ENCODE results near the gene RAI1. TPM values are rescaled to one million over a fixed set of nuclear protein-coding genes. Genes with fewer than 3 reads are reported as not detected.

Gene RAI1
- polyA plus RNA-seq, 4 donors, result 19.4 to 41.6 (median 24.3) TPM

DNA sequence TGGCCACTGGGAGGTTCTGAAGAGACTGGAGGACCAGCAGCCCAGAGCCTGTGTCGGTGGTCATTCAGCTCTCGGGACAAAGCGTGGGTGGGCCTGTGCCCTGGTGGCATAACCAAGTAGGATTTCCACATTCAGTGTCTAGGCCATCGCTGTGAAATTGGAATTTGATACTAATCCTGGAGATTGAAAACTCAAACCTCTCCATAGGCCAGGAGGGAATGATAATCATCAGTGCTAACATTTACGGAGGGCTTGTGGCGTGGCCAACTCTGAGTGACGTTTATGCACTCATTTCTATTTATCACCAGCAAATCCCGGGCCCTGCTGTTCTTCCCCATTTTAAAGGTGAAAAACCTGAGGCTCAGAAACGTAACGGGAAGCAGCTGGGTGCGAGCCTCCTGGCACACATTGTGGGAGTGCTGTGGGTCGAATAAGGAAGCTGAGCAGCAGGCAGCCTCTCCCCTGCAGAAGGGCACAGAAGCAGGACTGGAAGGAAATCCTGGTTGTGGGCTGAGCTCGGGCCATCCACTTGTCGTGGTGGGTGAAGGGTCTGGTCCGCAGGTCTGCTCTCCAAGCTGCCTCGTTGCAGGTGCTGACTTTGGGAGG lies 33.1 kb downstream of the RAI1 start:
- DNase-seq (ENCODE audit: low read depth in 4 of 4, low spot score in 3 of 4), result no peak

DNA sequence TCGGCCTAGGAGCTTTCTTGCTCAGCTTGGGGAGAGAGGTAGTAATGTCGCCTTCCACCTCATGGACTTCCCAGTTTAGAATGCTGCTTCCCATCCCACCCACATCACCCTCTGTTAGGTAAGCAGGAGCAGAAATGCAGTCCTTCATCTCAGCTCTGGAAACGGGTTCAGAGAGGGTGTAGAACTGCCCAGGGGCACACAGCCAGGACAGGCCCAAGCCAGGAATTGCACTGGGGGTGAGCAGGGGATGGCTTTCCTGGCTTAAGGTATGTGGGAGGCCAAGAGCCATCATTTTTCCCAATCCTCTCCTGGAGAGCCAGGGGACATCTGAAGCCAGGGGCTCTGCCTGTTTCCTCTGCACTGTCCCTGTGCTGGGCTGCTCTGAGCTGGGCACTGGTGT lies 33.6 kb downstream of the RAI1 start:
- DNase-seq (ENCODE audit: low read depth in 4 of 4, low spot score in 3 of 4), result no peak

DNA sequence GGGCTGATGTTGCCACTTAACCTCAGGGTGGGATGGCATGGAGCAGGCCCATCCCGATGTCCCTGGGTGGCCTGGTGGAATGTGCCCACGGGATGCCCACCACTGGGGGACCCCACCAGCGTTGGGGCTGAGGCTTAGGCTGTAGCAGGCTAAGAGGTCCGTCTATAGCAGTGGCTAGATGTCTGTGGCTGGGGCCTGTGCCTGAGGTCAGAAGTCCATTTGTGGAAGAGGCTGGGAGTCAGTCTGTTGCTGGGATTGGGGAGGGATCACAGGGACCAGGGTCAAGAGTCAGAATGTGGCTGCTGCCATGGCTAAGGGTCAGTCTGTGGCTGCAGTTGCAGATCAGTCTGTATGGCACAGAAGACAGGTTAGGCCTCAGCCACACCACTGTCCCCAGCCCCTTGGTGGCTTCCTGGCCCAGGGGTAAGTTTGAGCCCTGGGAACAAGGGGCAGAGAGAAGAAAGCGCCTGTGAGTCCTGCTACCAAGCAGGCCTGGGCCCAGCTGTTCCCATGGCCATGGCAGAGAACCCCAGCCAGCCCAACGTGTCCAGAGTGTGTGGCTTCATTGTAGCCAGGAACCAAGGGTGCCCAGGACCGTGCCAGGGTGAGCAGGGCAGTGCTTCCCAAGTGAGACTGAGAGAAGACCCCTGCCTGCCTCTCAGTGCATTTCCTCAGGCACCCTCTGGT lies 35.7 kb downstream of the RAI1 start:
- no peak for DNase-seq (ENCODE audit: low read depth in 4 of 4, low spot score in 3 of 4)

DNA sequence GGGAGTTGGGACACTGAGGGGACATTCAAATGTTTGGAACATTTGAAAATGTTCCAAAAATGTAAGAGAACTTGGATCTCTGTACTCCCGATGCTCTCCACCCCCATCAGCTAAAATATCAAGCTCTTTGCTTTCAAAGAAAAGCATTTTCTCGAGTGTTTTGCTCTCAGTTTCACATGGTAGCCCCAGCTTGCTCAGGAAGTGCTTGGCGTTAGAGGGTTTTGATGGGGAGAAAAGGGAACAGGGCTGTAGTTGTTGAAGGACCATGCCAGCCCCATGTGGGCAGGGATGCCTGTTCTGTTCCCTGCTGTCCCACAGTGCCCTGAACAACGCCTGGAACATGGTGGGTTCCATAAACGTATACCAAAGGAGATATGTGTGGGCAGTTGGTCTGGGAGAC lies 37.0 kb downstream of the RAI1 start:
- DNase-seq (ENCODE audit: low read depth in 4 of 4, low spot score in 3 of 4), result no peak

DNA sequence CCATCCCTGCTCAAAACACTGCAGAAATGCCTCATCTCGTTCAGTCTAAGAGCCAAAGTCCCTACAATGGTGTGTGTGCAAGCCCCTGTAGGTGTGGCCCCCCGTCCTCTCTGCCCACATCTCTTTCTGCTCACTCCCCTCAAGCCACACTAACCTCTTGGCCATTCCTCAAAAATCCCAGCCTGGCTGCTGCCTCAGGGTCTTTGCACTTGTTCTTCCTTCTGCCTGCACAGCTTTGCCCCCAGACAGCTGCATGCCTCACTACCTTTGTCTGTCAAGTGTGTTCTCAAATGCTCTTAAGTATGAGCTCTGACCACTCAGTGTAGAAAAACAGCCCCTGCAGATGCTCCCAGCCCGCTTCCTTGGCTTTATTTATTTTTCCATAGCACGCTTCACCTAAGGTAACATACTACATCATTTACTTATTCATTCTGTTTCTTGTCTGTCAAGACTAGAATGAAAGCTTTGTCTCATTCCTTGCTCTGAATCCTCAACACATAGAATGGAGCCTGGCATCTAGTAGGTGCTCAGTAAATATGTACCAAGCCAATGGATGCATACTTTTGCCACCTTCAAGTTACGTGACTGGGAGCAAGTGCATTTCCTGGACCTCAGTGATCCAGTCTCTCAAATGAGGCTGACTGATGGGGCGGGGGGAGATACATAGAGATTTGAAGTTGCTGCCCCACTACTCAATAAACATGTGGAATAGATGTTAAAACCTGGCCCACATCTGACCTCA lies 38.1 kb downstream of the RAI1 start:
- DNase-seq (ENCODE audit: low read depth in 4 of 4, low spot score in 3 of 4), result no peak

DNA sequence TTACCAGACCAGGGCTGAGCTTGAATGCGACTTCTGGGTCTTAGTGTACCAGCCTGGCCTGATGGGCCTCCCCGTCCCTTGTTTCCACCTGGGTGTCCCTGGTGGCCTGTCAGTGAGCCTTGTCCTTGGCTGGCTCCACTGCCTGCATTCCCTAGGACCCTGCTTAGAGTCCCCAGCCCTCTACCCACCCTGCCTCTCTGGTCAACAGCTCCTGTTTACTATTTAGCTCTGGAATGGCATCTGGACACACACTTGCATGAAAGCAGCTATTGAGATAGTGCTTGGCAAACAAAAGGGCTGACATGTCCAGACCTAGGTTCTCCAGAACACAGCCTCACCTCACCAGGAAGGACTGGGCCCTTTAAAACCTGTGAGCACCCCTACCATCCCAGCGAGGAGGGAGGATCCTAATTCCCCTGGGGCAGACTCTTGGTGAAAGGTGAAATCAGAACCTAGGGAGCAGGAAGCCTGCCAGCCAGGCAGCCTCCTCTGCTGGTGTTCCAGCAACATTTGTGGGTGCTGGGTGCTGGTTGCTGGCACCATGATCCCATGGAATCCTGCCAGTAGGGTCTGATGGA lies 38.8 kb downstream of the RAI1 start:
- DNase-seq (ENCODE audit: low read depth in 4 of 4, low spot score in 3 of 4), result no peak

DNA sequence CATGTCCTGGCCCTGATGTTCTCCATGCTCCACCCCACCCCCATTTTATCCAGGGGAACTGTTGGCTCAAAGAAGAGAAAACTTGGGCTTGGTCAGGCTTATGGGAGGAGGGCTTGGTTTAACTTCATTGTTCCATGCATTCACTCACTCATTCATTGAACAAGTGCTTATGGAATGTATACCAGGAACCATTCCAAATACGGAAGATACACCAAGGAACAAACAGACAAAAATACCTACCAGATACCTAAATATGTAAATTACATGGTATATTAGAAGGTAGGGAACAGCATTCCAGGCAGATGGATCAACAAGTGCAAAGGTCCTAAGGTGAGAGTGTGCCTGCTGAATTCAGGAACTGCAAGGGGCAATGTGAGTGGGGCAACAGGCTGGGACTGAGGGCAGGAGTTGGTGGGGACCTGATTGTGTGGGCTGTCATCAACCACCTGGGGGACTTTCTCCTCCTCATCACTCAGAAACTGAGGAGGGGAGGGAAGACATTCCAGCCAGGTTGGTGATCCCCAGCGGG lies 39.9 kb downstream of the RAI1 start:
- no peak for DNase-seq (ENCODE audit: low read depth in 4 of 4, low spot score in 3 of 4)

DNA sequence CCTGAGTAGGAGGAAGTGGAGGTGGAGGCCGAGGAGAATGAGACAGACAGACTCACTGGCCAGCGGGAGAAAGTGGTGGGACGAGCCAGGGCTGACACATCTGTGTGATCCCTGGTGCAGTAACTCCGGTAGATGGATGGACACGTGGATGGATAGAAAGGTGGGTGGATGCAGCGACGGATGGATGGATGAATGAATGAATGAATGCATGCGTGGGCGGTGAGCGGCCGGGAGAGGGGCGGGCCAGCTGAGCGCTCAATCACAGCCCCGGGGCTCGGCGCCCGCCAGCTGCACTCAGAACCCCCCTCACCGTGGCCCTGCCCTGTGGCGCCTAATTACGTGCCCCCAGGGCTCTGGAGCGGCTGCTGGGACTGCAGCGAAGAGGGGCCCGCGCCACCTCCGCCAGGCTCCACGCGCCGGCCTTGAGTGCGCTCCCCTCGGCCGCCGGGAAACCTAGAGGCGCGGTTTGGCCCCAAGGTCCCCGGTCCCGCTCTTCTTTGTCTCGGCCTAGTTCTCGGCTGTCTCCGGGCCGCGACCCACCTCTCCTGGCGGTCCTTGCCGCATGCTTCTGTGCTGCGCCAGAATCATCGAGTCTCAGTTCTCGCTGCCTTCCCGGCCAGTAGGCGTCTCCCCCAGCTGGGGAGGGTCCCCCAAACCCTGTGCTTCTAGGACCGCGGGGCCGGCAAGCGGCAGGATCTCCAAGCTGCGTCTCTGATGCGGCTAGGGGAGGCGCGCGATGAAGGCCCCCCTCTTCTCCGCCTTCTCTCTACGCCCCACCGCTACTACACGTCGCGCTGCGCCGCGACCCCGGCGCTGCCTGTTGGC lies 41.0 kb downstream of the RAI1 start:
- no peak for DNase-seq (ENCODE audit: low read depth in 4 of 4, low spot score in 3 of 4)

DNA sequence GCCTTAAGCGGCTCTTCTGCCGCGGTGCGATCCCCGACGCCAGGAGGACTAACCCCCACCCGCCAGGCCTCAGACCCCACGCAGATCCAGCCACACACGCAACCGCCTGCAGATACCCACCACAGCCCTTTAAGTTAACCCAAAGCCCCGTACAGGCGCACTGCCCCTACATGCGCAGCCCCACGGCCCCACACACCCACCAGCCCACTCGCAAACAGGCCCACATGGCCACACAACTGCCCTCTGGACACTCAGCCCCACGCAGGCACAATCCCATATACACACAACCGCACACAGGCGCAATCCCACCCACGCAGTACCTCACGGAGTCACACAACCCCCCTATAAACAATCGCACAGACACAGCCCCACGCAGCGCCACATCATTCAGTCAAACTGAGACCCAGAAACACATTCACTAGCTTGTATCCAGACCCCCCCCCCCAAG lies 41.7 kb downstream of the RAI1 start:
- DNase-seq (ENCODE audit: low read depth in 4 of 4, low spot score in 3 of 4), result no peak

DNA sequence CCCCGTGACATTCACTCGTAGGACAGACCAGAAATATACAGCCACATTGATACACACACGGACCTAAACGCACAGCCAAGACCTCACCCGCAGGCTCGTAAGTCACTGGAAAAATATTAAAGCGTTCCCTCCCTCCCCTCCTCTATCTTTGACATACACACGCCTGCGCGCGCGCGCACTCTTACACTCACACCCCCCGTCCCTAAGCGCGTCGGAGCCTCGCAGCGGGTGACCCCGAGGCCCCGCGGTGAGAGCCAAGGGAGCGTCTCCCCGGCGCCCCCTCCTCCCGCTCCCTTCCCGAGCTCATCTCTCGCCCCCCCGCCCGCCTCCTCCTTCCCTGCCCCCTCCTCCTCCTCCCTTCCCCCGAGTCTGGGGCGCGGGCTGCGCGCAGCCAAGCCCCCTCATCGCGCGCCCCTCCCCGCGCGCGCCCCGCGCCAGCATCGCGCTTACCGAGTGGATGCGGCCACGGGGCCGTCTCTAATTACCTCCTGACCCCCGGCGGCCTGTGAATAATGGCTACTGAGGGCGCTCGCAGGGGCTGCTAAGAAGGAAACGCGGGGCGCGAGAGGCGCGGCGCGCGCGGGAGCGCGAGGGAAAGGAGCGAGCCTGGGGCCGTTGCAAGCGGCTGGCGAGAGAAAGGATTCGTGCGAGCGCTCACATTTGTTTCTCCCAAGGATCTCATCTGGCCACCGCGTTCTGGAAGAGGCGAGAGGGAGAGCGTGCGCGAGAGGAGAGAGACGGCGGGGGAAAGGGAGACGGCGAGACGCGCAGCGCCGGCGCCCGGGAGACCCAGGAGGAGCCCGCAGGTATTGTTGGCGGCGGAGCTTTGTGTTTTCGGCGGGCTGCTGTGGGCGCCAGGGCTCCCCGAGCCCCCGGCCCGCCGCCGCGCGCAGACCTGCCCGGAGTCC lies 42.4 kb downstream of the RAI1 start:
- DNase-seq (ENCODE audit: low read depth in 4 of 4, low spot score in 3 of 4), result no peak

DNA sequence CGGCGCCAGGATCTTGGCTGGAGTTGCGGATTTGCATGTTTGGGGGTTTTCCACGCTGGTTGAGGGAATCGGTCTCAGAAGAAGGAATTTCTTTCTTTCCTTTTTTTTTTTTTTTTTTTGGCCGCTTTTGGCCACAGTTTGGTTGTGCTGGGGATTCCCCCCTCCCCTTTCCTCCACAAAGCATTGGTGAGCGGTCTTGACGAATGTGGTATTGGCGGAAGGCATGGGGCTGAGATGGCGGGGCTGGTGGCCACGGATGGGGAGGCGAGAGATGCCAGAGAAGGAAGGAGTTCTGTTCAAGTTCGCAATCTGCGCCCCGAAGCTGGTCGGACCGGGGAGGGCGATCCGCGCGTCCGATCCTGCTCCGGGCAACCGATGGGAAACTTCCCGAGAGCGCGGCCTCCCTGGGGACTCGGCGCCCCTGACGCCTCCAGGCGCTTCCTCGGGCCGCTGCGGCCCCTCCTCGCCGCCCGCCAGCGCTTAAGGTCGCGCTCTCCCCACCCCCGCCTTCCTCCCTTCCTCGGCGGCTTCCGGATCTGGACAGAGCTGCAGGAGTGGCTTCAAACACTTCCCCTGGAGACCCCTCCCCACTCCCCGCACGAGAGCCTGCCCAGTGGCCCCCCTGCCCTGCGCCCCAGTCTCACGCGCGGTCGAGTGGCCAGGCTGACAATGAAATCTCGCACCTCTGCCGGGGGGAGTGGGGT lies 43.2 kb downstream of the RAI1 start:
- no peak for DNase-seq (ENCODE audit: low read depth in 4 of 4, low spot score in 3 of 4)

DNA sequence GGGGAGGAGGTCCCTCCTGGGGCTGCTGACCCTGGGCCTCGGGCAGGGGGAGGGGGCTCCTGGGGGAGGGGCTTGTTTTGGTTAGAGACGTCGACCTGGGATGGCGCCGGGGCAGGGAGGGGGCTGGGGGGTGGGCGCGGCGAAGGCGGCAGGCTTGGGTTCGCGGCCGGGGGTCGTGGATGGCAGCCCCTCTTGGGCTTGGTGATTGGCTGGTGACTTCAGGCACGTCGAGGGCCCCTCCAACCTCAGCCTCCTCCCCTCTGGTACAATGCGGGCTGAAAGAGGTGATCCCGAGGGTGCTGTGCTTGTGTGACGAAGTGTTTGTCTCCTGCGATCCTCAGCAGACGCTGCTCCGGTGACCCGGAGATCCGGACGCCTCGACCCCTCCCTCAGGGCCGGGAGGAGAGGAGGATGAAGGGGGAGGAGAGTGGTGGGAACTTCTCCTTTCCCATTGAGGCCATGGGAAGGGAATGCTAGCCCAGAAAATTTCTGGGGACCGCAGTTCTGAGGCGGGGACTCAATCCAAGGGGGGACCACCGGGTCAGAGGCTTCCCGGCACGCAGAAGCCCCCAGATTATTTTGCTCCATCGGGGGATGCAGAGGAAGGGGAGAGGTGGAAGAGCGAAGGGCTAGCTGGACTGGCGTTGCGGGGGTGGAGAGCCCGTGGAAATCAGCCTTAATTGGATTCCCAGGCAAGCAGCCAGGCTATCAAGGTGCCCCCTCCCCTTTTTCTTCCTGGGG lies 43.9 kb downstream of the RAI1 start:
- peak in 1 of 4 donors; percentile 59 for DNase-seq (ENCODE audit: low read depth in 4 of 4, low spot score in 3 of 4)

DNA sequence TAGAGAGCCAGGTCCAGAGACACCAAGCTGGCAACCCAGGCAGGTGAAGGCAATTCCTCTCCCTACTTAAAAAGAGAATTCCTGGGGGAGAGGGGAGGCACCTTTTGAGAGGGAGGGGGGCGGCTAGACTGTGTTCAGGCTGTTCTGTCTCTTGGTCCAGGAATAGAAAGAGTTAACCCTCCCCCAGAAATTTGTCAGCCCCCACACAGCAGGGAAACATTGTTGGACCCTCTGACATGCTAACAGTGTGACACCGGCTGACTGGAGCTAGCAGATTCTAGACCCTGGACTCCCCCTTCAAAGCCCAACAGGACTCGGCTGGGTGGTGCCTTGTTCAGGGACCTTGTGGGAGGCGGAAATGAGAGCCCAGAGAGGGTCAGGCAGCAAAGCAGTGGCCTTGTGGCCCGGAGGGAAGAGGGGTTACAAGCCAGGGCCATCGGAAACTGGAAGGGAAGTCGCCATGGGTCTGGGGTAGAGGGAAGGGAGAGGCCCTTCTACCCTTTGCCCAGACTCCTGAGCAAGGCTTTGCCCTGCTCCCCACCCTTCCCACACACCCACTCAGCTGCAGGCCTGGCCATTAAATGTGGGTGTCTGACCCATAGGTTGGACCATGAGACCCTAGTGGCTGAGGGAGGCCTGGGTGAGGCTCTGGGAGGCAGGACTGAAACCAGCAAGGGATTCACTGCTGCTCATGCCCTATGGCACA lies 44.6 kb downstream of the RAI1 start:
- DNase-seq (ENCODE audit: low read depth in 4 of 4, low spot score in 3 of 4), result no peak

DNA sequence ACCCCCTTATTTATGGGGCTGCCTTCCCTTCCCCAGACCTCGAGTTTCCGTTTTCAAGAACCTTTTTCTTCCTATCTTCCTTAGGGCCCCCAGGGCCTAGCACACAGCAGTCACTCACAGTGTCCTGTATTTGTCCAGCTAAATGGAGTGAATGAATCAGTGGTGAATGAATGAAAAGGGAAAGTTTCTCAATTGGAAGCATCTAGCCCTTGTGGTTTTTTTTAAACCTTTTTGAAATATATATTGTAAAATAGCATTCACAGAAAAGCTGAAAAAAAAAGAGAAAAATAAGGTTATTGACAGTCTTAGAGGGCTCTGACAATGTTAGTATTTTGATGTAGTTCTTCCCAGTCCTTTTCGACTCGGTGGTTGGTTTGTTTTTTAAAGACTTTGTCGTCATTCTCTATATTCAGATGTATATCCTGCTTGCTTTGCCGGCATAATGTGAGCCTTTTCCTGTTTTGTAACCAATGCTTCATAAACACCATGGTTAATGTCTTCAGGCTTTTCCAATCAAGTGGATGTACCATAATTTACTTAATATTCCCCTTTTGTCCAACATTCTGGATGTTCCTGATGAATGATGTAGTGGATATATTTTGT lies 45.3 kb downstream of the RAI1 start:
- DNase-seq (ENCODE audit: low read depth in 4 of 4, low spot score in 3 of 4), result no peak

DNA sequence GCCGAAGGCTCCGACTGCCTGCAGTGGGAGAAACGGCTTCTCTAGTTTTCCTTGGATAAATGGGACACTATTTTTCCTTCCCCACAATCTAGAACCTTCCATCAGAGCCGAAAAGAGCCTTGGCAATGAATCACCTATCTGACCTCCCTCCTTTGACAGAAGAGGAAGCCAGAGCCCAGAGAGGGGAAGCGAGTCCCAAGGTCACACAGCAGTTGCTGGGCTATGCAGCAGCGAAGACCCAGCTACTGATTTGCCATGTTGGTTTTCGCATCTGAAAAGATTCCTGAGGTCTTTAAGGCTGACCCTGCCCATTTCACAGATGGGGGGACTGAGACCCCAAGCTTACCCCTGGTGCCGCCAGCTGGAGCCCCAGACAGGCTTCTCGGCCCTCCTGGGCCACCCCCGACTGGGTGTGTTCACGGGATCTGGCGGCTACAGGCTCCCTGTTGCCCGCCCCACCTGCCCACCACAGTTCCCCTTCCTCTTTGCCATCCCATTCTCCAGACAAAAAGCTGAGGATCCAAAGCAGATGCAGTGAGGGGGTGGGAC lies 45.9 kb downstream of the RAI1 start:
- no peak for DNase-seq (ENCODE audit: low read depth in 4 of 4, low spot score in 3 of 4)

DNA sequence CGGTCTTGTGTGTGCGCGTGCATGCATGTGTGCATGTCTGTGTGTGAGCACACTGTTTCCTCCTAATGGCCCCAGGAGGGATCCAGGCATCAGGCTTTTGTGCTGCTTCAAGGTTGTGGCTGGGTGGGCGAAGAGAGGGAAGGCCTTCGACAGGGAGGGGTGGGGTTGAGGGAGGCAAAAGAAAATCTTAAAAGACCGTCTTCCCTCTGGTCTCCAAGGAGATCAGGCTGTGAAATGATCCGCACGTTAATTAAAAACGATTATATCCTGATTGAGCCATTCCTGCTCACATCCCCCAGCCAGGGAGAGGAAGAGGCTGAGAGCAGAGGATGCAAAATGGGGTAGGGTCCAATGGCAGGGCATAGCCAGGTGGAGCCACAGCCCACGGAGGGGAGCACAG lies 46.9 kb downstream of the RAI1 start:
- DNase-seq (ENCODE audit: low read depth in 4 of 4, low spot score in 3 of 4), result no peak
